ENCODE data around the gene HAAO. TPM values are rescaled to one million over a fixed set of nuclear protein-coding genes. Genes with fewer than 3 reads are reported as not detected.

Gene HAAO
- total RNA-seq, 1 donor from 2014 or later: 6.4 TPM

GRCh38 chr2:42806786-42807185 lies 14.4 kb upstream of the HAAO start:
- intact Hi-C loops (cut with DNase I): no loop called here
- H3K27me3 ChIP-seq: no peaks in the 10 kb centered on the region
- no peak overlapping the region for H3K4me3 ChIP-seq
- H3K36me3 ChIP-seq: no peaks in the 10 kb centered on the region
- peaks cover 17% of the 10 kb centered on the region for H3K4me1 ChIP-seq
- ATAC-seq (no peak), DNase-seq (no peak)
- H3K9me3 ChIP-seq: no peaks in the 10 kb centered on the region
- no peak overlapping the region for H3K27ac ChIP-seq
- TF ChIP-seq CTCF (IDR thresholded peaks at IDR 0.05): no peak

GRCh38 chr2:42804891-42805290 lies 12.5 kb upstream of the HAAO start:
- Histone ChIP-seq H3K27ac (no peak overlapping the region), H3K27me3 (no peaks in the 10 kb centered on the region), H3K4me1 (peaks cover 5% of the 10 kb centered on the region), H3K9me3 (no peaks in the 10 kb centered on the region), H3K36me3 (no peaks in the 10 kb centered on the region), H3K4me3 (no peak overlapping the region)
- DNase-seq: no peak
- TF ChIP-seq CTCF (IDR thresholded peaks at IDR 0.05): no peak
- ATAC-seq: no peak
- intact Hi-C loops (cut with DNase I): no loop called here

GRCh38 chr2:42804338-42804737 lies 12.0 kb upstream of the HAAO start:
- intact Hi-C loops (cut with DNase I): no loop called here
- H3K4me3 ChIP-seq: no peak overlapping the region
- no peaks in the 10 kb centered on the region for H3K9me3 ChIP-seq
- H3K27ac ChIP-seq: no peak overlapping the region
- H3K4me1 ChIP-seq: peaks cover 5% of the 10 kb centered on the region
- no peak for TF ChIP-seq CTCF (IDR thresholded peaks at IDR 0.05)
- no peaks in the 10 kb centered on the region for H3K36me3 ChIP-seq
- H3K27me3 ChIP-seq: no peaks in the 10 kb centered on the region
- ATAC-seq: peak; percentile 58
- no peak for DNase-seq

GRCh38 chr2:42802150-42802549 lies 9.8 kb upstream of the HAAO start:
- ATAC-seq (no peak), DNase-seq (no peak)
- H3K4me1 ChIP-seq: no peaks in the 10 kb centered on the region
- intact Hi-C loops (cut with DNase I): no loop called here
- no peak for TF ChIP-seq CTCF (IDR thresholded peaks at IDR 0.05)
- H3K9me3 ChIP-seq: no peaks in the 10 kb centered on the region
- no peak overlapping the region for H3K27ac ChIP-seq
- no peaks in the 10 kb centered on the region for H3K27me3 ChIP-seq
- no peaks in the 10 kb centered on the region for H3K36me3 ChIP-seq
- no peak overlapping the region for H3K4me3 ChIP-seq

GRCh38 chr2:42801381-42801780 lies 9.0 kb upstream of the HAAO start:
- Histone ChIP-seq H3K36me3 (no peaks in the 10 kb centered on the region), H3K4me3 (no peak overlapping the region), H3K27ac (no peak overlapping the region), H3K9me3 (no peaks in the 10 kb centered on the region), H3K27me3 (no peaks in the 10 kb centered on the region), H3K4me1 (peaks cover under 1% of the 10 kb centered on the region)
- intact Hi-C loops (cut with DNase I): no loop called here
- no peak for TF ChIP-seq CTCF (IDR thresholded peaks at IDR 0.05)
- no peak for DNase-seq
- no peak for ATAC-seq

GRCh38 chr2:42800981-42801380 lies 8.6 kb upstream of the HAAO start:
- TF ChIP-seq CTCF (IDR thresholded peaks at IDR 0.05): no peak
- Histone ChIP-seq H3K27me3 (no peaks in the 10 kb centered on the region), H3K36me3 (no peaks in the 10 kb centered on the region), H3K4me1 (peaks cover 3% of the 10 kb centered on the region), H3K27ac (no peak overlapping the region), H3K4me3 (no peak overlapping the region), H3K9me3 (no peaks in the 10 kb centered on the region)
- intact Hi-C loops (cut with DNase I): no loop called here
- DNase-seq: no peak
- ATAC-seq: peak; percentile 43

Measured in upper lobe of right lung (tissue), 1 donor.